Stomach (tissue), 4 donors: ENCODE data around the gene BSG.

ENCODE experiments used
- POLR2A ChIP-seq, 4 donors: fragments of 450-650 bp; IDR thresholded peaks; one replicate each; pipeline ENCODE4 v1.6.1; 2016; ENCODE audit warnings: antibody characterized with exemption in 4 of 4, control low read depth in 2 of 4, mild to moderate bottlenecking in 1 of 4, moderate library complexity in 1 of 4
- TF ChIP-seq, protein P1 (sequence below), 7 experiments: fragments of 450-650 bp in 4 of 7; fragments of 200-600 bp in 3 of 7; sonication (generic) in 3 of 7; IDR thresholded peaks; one replicate each; pipeline ENCODE4 v1.5.1; 2016 to 2019; ENCODE audit warnings: antibody characterized with exemption in 7 of 7, control low read depth in 2 of 7, mild to moderate bottlenecking in 1 of 7

- TF ChIP-seq, protein P1, sequence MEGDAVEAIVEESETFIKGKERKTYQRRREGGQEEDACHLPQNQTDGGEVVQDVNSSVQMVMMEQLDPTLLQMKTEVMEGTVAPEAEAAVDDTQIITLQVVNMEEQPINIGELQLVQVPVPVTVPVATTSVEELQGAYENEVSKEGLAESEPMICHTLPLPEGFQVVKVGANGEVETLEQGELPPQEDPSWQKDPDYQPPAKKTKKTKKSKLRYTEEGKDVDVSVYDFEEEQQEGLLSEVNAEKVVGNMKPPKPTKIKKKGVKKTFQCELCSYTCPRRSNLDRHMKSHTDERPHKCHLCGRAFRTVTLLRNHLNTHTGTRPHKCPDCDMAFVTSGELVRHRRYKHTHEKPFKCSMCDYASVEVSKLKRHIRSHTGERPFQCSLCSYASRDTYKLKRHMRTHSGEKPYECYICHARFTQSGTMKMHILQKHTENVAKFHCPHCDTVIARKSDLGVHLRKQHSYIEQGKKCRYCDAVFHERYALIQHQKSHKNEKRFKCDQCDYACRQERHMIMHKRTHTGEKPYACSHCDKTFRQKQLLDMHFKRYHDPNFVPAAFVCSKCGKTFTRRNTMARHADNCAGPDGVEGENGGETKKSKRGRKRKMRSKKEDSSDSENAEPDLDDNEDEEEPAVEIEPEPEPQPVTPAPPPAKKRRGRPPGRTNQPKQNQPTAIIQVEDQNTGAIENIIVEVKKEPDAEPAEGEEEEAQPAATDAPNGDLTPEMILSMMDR (IDR thresholded peaks at IDR 0.05): no peak
- TF ChIP-seq POLR2A (IDR thresholded peaks at IDR 0.05): no peak
Observed at GRCh38 chr19:525857-526419, 46.5 kb upstream of the BSG start.
